Activated T-helper 9 cell treated with anti-CD3 and anti-CD28 coated beads, Interleukin-2, amount 50 U/mL, for 16 hours (primary cell): Measurements from ENCODE around the gene NFKB1.
"Not testable (repeated sequence)": the region's sequence is repeated elsewhere in the genome, so short reads cannot be mapped to it uniquely, and the experiment has no call there.

ENCODE experiments used
- DNase-seq: peaks from one replicate; pipeline ENCODE4 v3.0.0-alpha.2; 2020; ENCODE audit warnings: low read depth

NFKB1 gene

GRCh38 chr4:102599886-102600285, 98.7 kb downstream of the NFKB1 start:
- DNase-seq: no peak

GRCh38 chr4:102600689-102601088, 99.5 kb downstream of the NFKB1 start:
- no peak for DNase-seq

- DNase-seq: no peak
These were observed 100.5 kb downstream of the NFKB1 start for GRCh38 chr4:102601586-102602227.

GRCh38 chr4:102604222-102604940, 103.2 kb downstream of the NFKB1 start:
- DNase-seq: no peak

GRCh38 chr4:102606261-102606660, 105.1 kb downstream of the NFKB1 start:
- DNase-seq: no peak

- no peak for DNase-seq
These were observed 105.8 kb downstream of the NFKB1 start for GRCh38 chr4:102606846-102607450.

GRCh38 chr4:102608190-102608589, 107.0 kb downstream of the NFKB1 start:
- no peak for DNase-seq

GRCh38 chr4:102610007-102610406, 108.8 kb downstream of the NFKB1 start:
- no peak for DNase-seq

GRCh38 chr4:102610476-102610875, 109.3 kb downstream of the NFKB1 start:
- DNase-seq: no peak

- DNase-seq: no peak
These were observed 111.1 kb downstream of the NFKB1 start for GRCh38 chr4:102612210-102612609.

- DNase-seq: no peak
These were observed 111.7 kb downstream of the NFKB1 start for GRCh38 chr4:102612824-102613366.

- DNase-seq: no peak
These were observed 113.6 kb downstream of the NFKB1 start for GRCh38 chr4:102614801-102615200.

GRCh38 chr4:102616636-102617035, 115.5 kb downstream of the NFKB1 start:
- DNase-seq: no peak

- not testable (repeated sequence) for DNase-seq
These were observed 117.9 kb downstream of the NFKB1 start for GRCh38 chr4:102619021-102619420.

GRCh38 chr4:102619776-102620631, 118.8 kb downstream of the NFKB1 start:
- DNase-seq: not testable (repeated sequence)

- no peak for DNase-seq
These were observed 119.7 kb downstream of the NFKB1 start for GRCh38 chr4:102620697-102621497.

GRCh38 chr4:102623622-102624021, 122.5 kb downstream of the NFKB1 start:
- DNase-seq: no peak

- DNase-seq: no peak
These were observed 123.3 kb downstream of the NFKB1 start for GRCh38 chr4:102624505-102624904.

- DNase-seq: peak; percentile 41
These were observed 124.2 kb downstream of the NFKB1 start for GRCh38 chr4:102625232-102625930.

- no peak for DNase-seq
These were observed 126.8 kb downstream of the NFKB1 start for GRCh38 chr4:102627831-102628523.
